B cell (primary cell): Measurements from ENCODE around the gene RSPRY1. TPM values are rescaled to one million over a fixed set of nuclear protein-coding genes. Genes with fewer than 3 reads are reported as not detected.

Source experiments
- ATAC-seq: fragments of 200-7000 bp; cut with Tn5 transposase; one replicate; pipeline ENCODE4 v1.10.0; 2021; ENCODE audit warnings: low read depth, mild to moderate bottlenecking, moderate number of reproducible peaks, moderate library complexity
- CTCF ChIA-PET: fragments of 350-600 bp; sonication (Branson Sonifier 250); formaldehyde crosslinking; loops from one replicate; lab custom pipeline; 2021; ENCODE audit warnings: antibody characterized with exemption, inconsistent platforms; lab: Charles Lee
- POLR2A ChIA-PET: fragments of 350-600 bp; sonication (Branson Sonifier 250); formaldehyde crosslinking; loops from one replicate; lab custom pipeline; 2021; ENCODE audit warnings: antibody characterized with exemption; lab: Charles Lee
- DNase-seq: peaks from one replicate; pipeline ENCODE4 v3.0.0; 2013
- H2AFZ ChIP-seq: 2 replicates; pipeline ENCODE4 v1.6.1; 2012; ENCODE audit warnings: mild to moderate bottlenecking, low read depth, low read length; ENCODE audit not compliant: insufficient read depth, poor library complexity, severe bottlenecking
- H3K27ac ChIP-seq, 2 donors: 1 replicate in 1 of 2; 2 replicates in 1 of 2; pipeline ENCODE4 v1.5.1; 2012 to 2013; ENCODE audit warnings: low read length in 2 of 2, mild to moderate bottlenecking in 2 of 2, moderate library complexity in 1 of 2
- H3K27me3 ChIP-seq, 4 experiments: fragments of 200-600 bp in 1 of 4; sonication (generic) in 1 of 4; replicated peaks in 1 of 4; 1 replicate in 2 of 4; 2 replicates in 2 of 4; pipeline versions ENCODE4 v1.6.1 to v1.7.0; 2013 to 2016; ENCODE audit warnings: low read length in 3 of 4, mild to moderate bottlenecking in 2 of 4, mixed read lengths in 1 of 4, moderate library complexity in 1 of 4; ENCODE audit not compliant: insufficient read depth in 4 of 4, control insufficient read depth in 3 of 4; ENCODE audit errors: control extremely low read depth in 1 of 4
- H3K36me3 ChIP-seq, 2 experiments: replicated peaks in 1 of 2; 1 replicate in 1 of 2; 2 replicates in 1 of 2; pipeline versions ENCODE4 v1.6.1 to v1.7.1; 2013; ENCODE audit warnings: low read length in 1 of 2; ENCODE audit not compliant: insufficient read depth in 2 of 2, control insufficient read depth in 1 of 2; ENCODE audit errors: control extremely low read depth in 1 of 2, extremely low read depth in 1 of 2
- H3K4me1 ChIP-seq, 2 donors: fragments of 200-600 bp in 1 of 2; sonication (generic) in 1 of 2; 1 replicate in 1 of 2; 2 replicates in 1 of 2; pipeline versions ENCODE4 v1.5.1 to v1.6.1; 2013 to 2017; ENCODE audit warnings: low read length in 2 of 2; ENCODE audit not compliant: control insufficient read depth in 2 of 2, insufficient read depth in 2 of 2
- H3K4me2 ChIP-seq: replicated peaks from 2 replicates; pipeline ENCODE3; 2012; ENCODE audit warnings: mild to moderate bottlenecking, low read depth, low read length; ENCODE audit not compliant: poor library complexity, severe bottlenecking
- H3K4me3 ChIP-seq, 5 experiments: fragments of 200-600 bp in 1 of 5; sonication (generic) in 1 of 5; 1 replicate in 3 of 5; 2 replicates in 2 of 5; pipeline versions ENCODE4 v1.5.1 to v1.7.0; 2011 to 2016; ENCODE audit warnings: low read length in 4 of 5, mild to moderate bottlenecking in 4 of 5, low read depth in 2 of 5, control low read depth in 1 of 5, moderate library complexity in 1 of 5; ENCODE audit not compliant: insufficient read depth in 1 of 5; ENCODE audit errors: control extremely low read depth in 1 of 5, extremely low read depth in 1 of 5
- H3K79me2 ChIP-seq: fragments of 200-600 bp; sonication (generic); one replicate; pipeline ENCODE4 v1.6.0; 2016; ENCODE audit warnings: low read length; ENCODE audit not compliant: control insufficient read depth, insufficient read depth
- H3K9ac ChIP-seq: fragments of 200-600 bp; sonication (generic); 2 replicates; pipeline ENCODE4 v1.6.1; 2017; ENCODE audit warnings: mild to moderate bottlenecking, low read length, moderate library complexity
- H3K9me3 ChIP-seq, 3 donors: one replicate each; pipeline versions ENCODE4 v1.6.1 to v1.7.1; 2013; ENCODE audit warnings: low read length in 2 of 3; ENCODE audit not compliant: control insufficient read depth in 2 of 3, insufficient read depth in 1 of 3; ENCODE audit errors: control extremely low read depth in 1 of 3
- H4K20me1 ChIP-seq: 2 replicates; pipeline ENCODE4 v1.6.0; 2012; ENCODE audit warnings: mild to moderate bottlenecking, low read length; ENCODE audit not compliant: insufficient read depth, control insufficient read depth, poor library complexity, severe bottlenecking
- H3K27ac Mint-ChIP-seq: one replicate; pipeline ENCODE4 v1.8.0; 2021; ENCODE audit warnings: mixed read lengths
- H3K27me3 Mint-ChIP-seq: one replicate; pipeline ENCODE4 v1.8.0; 2021; ENCODE audit warnings: mixed read lengths
- H3K4me1 Mint-ChIP-seq: one replicate; pipeline ENCODE4 v1.8.0; 2021; ENCODE audit warnings: mixed read lengths
- H3K4me3 Mint-ChIP-seq: one replicate; pipeline ENCODE4 v1.8.0; 2021; ENCODE audit warnings: mixed read lengths
- H3K9me3 Mint-ChIP-seq: one replicate; pipeline ENCODE4 v1.8.0; 2022; ENCODE audit warnings: mixed read lengths; ENCODE audit not compliant: insufficient read depth
- EZH2 ChIP-seq: IDR thresholded peaks from 2 replicates; pipeline ENCODE4 v1.6.1; 2012; ENCODE audit warnings: borderline replicate concordance, low read depth, mild to moderate bottlenecking, moderate library complexity, low read length; ENCODE audit not compliant: insufficient read depth, poor library complexity, severe bottlenecking
- WGBS: methylation state at CpG from one replicate; pipeline ENCODE4 v1.1.5; 2013; ENCODE audit warnings: missing lambda C conversion rate; ENCODE audit not compliant: insufficient coverage; 5-methylcytosine and 5-hydroxymethylcytosine counted together
- intact Hi-C: fragments of 100-400 bp; cut with micrococcal nuclease; formaldehyde crosslinking; loops from one replicate; pipeline ENCODE4 v1.10.0; 2022
- polyA plus RNA-seq: library from polyadenylated mRNA; depleted of rRNA; stranded (reverse); fragments of >200 nt; gene quantifications from 2 replicates; pipeline ENCODE4 v1.2.3, GENCODE V29; 2012
- total RNA-seq, 2 donors: library from RNA; stranded (reverse); fragments of 120-200 nt in 1 of 2; gene quantifications; 1 replicate in 1 of 2; 2 replicates in 1 of 2; pipeline versions ENCODE4 v1.2.3 to v1.2.4, GENCODE V29; 2013 to 2022
- TF ChIP-seq, protein P1 (sequence below): fragments of 200-600 bp; IDR thresholded peaks from one replicate; pipeline ENCODE4 v1.8.0; 2022; ENCODE audit warnings: antibody characterized with exemption, mild to moderate bottlenecking

Gene RSPRY1
- total and polyA plus RNA-seq, 2 donors (not counting 1 experiment from before 2014, with no cell fraction given) = 9.6 to 38.4 TPM

DNA sequence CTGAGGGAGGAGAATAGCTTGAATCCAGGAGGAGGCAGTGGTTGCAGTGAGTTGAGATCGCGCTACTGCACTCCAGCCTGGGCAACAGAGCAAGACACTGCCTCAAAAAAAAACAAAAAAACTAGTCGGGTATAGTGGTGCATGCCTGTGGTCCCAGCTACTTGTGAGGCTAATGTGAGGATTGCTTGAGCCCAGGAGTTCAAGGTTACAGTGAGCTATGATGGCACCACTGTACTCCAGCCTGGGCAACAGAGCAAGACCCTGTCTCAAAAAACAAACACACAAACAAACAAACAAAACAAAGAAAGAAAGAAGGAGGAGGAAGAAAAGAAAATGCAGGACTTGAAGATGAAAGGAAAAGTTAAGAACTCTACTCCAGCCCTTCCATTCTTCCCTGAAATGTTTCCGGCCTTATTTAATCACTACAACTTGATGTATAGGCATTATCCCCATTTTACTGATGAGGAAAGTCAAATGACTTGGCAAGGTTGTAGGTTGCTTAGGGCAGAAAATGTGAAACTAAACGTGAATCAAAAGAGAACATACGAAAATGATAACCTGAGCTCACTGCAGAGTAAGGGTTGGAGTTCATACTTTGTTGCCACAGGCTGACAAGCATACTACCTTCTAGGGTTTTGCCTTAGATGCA lies 30.3 kb upstream of the RSPRY1 start:
- H2AFZ ChIP-seq = no peak overlapping the region
- peaks cover 0 to 70% of the 10 kb centered on the region in 2 experiments for H3K36me3 ChIP-seq
- TF ChIP-seq EZH2 = no peak
- TF ChIP-seq, protein P1, sequence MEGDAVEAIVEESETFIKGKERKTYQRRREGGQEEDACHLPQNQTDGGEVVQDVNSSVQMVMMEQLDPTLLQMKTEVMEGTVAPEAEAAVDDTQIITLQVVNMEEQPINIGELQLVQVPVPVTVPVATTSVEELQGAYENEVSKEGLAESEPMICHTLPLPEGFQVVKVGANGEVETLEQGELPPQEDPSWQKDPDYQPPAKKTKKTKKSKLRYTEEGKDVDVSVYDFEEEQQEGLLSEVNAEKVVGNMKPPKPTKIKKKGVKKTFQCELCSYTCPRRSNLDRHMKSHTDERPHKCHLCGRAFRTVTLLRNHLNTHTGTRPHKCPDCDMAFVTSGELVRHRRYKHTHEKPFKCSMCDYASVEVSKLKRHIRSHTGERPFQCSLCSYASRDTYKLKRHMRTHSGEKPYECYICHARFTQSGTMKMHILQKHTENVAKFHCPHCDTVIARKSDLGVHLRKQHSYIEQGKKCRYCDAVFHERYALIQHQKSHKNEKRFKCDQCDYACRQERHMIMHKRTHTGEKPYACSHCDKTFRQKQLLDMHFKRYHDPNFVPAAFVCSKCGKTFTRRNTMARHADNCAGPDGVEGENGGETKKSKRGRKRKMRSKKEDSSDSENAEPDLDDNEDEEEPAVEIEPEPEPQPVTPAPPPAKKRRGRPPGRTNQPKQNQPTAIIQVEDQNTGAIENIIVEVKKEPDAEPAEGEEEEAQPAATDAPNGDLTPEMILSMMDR = no peak
- ATAC-seq = no peak
- H3K4me3 ChIP-seq = no peak overlapping the region
- Mint-ChIP-seq H3K4me3 (no peak overlapping the region), H3K9me3 (no peaks in the 10 kb centered on the region), H3K27ac (no peak overlapping the region), H3K4me1 (no peaks in the 10 kb centered on the region), H3K27me3 (no peaks in the 10 kb centered on the region)
- no peak overlapping the region for H3K9ac ChIP-seq
- H3K9me3 ChIP-seq = no peaks in the 10 kb centered on the region
- DNase-seq = no peak
- peaks cover 3% of the 10 kb centered on the region for H3K79me2 ChIP-seq
- H4K20me1 ChIP-seq = peaks cover 6% of the 10 kb centered on the region
- intact Hi-C loops = no loop called here
- POLR2A ChIA-PET = no interaction called here
- 96% methylated on average over 3 of the region's 6 CpGs for WGBS
- no peak overlapping the region for H3K4me2 ChIP-seq
- CTCF ChIA-PET = no interaction called here
- no peaks in the 10 kb centered on the region for H3K4me1 ChIP-seq
- H3K27me3 ChIP-seq = no peaks in the 10 kb centered on the region
- H3K27ac ChIP-seq = no peak overlapping the region

DNA sequence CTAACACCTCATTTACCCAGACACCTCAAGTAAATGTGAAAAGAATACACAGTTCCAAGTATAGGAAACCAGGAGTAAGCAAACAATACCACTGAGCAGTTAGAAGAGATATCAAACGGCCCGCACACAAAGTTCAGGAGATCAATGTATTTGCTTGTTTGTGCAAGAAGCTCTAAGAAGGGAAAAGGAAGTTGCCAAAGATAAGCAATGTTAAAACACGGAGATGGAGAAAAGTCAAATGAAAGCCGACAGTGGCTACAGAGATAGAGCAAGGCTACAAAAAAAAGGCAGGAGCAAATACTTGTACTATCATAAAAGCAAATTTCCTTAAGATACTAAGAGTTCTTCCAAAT lies 29.8 kb upstream of the RSPRY1 start:
- Histone ChIP-seq H3K79me2 (peaks cover 3% of the 10 kb centered on the region), H3K27me3 (no peaks in the 10 kb centered on the region), H2AFZ (no peak overlapping the region), H4K20me1 (peaks cover 6% of the 10 kb centered on the region), H3K9me3 (no peaks in the 10 kb centered on the region), H3K4me1 (no peaks in the 10 kb centered on the region), H3K4me3 (no peak overlapping the region), H3K27ac (no peak overlapping the region), H3K9ac (no peak overlapping the region), H3K36me3 (peaks cover 0 to 73% of the 10 kb centered on the region in 2 experiments), H3K4me2 (no peak overlapping the region)
- no peaks in the 10 kb centered on the region for H3K4me1 Mint-ChIP-seq
- no peak overlapping the region for H3K4me3 Mint-ChIP-seq
- WGBS = no CpG with 5 or more reads among the region's 4 CpGs
- TF ChIP-seq EZH2 = no peak
- TF ChIP-seq, protein P1 = no peak
- no peak for DNase-seq
- ChIA-PET CTCF (no interaction called here), POLR2A (no interaction called here)
- no peaks in the 10 kb centered on the region for H3K27me3 Mint-ChIP-seq
- no peak overlapping the region for H3K27ac Mint-ChIP-seq
- ATAC-seq = no peak
- H3K9me3 Mint-ChIP-seq = no peaks in the 10 kb centered on the region
- intact Hi-C loops = no loop called here
